Stimulated activated CD4-positive, alpha-beta T cell treated with anti-CD3 and anti-CD28 coated beads, Interleukin-2, amount 100 ng/mL, for 48 hours (primary cell): ENCODE measurements around the gene SYTL3.
"Not testable (repeated sequence)": the region's sequence is repeated elsewhere in the genome, so short reads cannot be mapped to it uniquely, and the experiment has no call there.

Source experiments
- DNase-seq, 2 donors: peaks; one replicate each; pipeline ENCODE4 v3.0.0-alpha.2; 2020

SYTL3 gene

GRCh38 chr6:158665332-158665731 lies 15.5 kb downstream of the SYTL3 start:
- DNase-seq = no peak

- DNase-seq = no peak
Observed at GRCh38 chr6:158666628-158667359, 16.9 kb downstream of the SYTL3 start.

DNA sequence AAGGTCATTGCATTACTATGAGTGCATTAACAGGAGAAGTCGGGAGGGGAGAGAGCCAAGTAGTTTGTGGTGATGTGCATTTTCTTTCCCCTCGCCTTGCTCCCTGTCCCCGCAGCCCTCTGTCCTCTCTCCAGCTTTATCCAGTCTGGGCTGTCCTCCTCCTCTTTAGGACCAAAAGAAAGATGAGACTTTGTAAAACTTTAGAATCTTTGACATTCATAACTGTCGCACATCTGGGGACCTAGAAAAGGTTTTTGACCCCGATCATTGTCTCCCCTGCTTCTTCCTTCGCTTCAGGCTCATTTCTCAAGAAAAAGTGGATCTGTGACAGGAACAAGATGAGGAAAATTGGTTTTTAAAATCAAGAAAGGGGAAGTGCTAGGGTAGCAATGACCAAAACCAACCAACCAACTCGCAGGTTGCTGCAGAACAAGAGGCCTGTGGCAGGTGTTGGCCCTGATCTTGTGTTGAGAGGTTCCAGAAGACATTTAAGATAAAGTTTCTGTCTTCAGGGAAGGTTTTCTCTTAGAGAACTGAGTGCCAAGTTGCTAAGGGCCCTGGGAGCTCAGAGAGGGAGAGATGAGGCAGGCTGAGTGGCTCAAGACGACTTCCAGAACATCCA lies 17.6 kb downstream of the SYTL3 start:
- no peak for DNase-seq

DNA sequence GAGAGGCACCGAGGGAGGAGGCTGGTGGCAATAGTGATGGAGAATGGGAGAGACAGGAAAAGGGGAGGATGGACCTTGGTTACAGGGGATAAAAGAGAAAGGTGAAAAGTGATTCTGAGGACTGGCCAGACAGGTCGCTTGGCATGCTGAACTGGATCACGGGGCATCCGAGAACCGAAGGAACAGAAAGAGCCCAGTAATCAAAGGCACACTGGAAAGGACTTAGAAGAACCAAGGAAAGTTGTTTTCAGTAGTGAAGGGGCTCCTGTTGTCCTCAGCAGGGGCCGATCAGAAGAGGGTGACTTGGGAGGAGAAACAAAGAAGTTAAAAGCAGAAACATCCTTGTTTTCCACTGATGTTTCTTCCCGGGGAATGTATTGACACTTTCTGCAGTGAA lies 18.9 kb downstream of the SYTL3 start:
- no peak for DNase-seq

GRCh38 chr6:158669145-158670035 lies 19.5 kb downstream of the SYTL3 start:
- DNase-seq = no peak

DNA sequence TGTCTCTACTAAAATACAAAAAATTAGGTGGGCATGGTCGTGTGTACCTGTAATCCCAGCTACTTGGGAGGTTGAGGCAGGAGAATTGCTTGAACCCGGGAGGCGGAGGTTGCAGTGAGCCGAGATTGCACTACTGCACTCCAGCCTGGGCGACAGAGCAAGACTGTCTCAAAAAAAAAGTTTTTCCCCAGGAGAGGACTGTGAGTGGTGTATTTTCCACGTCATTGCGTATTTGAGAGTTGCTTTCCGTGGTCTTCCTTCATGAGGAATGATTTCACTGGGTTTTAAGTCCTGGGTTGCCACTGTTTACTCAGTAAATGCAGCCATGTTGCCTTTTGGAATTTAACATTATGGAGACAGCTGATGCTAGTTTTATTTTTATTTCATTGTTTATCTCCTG lies 22.3 kb downstream of the SYTL3 start:
- DNase-seq = not testable (repeated sequence)

- DNase-seq = no peak
Observed at GRCh38 chr6:158672726-158673125, 22.9 kb downstream of the SYTL3 start.

- DNase-seq = no peak
Observed at GRCh38 chr6:158674342-158675131, 24.7 kb downstream of the SYTL3 start.

- DNase-seq = not testable (repeated sequence)
Observed at GRCh38 chr6:158677094-158677493, 27.2 kb downstream of the SYTL3 start.

GRCh38 chr6:158677906-158678578 lies 28.2 kb downstream of the SYTL3 start:
- DNase-seq = no peak

DNA sequence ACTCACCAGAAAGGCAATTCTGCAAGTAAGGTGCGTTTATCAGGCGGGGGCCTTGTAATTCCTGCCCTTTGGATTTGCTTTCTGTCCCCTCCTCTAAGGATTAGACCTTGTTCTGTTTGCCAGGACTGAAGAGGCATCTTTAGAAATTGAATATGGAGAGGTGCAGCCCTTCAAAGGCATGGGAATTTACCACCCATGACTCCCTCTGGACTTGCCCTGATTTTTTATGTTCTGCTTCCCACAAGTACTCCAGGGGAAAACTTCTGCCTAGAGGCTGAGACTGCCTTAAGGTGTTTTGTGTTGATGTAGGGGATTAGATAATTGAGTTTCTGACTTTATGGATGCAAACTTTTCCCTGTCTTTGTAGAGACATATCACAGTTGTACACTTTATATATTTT lies 30.2 kb downstream of the SYTL3 start:
- DNase-seq = no peak

GRCh38 chr6:158680481-158680880 lies 30.6 kb downstream of the SYTL3 start:
- no peak for DNase-seq

DNA sequence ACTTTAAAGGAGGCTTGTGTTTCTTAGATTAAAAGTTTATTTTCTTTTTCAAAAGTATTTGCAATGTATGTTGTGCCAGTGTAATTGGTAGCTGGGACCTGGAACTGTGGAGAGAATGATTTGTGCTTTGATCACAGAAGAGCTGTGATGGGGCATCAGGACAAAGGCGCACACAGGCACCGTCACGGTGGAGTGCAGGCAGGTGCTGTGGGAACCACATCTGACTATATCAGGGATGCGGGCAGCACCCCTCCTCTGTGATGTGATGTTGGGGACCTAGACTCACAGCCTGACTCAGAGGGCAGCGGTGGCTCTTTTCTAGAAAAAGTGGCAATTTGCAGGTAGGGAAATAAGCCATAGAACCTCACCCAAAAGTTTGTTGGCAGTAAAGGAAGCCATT lies 34.5 kb downstream of the SYTL3 start:
- DNase-seq = no peak

DNA sequence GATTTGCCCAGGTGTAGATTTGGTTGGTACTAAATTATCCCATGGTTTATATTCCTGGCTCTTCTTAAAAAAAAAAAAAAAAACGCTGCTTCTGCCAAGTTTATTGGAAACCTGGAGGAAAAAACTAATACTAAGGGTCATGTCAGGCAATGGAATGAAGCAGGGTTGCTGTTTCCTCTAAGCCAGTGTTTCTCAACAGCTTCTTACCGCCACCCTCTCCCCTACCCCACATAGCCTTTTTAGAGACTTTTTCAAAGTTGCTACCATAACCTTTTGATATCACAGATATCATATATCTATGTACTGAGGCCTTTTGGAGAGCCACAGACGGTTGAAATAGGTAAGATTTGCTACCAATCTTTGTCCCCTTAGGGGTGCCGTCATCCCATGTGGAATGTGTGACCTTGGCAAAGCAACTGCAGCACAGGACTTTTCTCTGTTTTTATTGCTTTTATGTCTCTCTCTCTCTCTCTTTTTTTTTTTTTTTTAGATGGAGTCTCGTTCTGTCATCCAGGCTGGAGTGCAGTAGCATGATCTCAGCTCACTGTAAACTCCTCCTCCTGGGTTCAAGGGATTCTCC lies 35.0 kb downstream of the SYTL3 start:
- DNase-seq = no peak

- no peak for DNase-seq
Observed at GRCh38 chr6:158686311-158686710, 36.5 kb downstream of the SYTL3 start.

DNA sequence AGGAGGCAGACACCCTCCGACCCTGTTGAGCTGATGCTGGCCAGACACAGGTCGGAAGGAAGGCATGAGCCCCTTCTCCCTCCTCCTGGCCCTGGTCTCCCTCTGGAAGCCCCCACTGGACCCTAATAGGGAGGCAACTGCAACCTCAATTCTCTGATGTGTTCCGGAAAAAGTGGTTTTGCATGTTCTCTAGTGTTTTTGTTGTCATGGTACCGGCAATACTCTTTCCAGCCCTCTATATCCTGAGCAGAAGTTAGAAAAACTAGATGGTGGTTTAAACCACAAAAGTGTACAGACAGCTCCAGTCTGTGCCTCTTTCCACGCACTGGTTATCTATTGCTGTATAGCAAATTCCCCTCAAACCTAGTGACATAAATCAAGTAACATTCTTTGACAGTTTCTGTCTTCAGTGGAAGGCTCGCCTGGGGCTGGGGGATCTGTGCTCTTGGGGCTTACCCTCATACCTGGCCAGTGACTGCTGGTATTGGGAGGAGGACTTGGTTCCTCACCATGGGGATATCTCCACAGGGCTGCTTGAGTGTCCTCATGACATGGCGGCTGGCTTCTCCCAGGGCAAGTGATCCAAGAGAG lies 37.0 kb downstream of the SYTL3 start:
- DNase-seq = no peak

DNA sequence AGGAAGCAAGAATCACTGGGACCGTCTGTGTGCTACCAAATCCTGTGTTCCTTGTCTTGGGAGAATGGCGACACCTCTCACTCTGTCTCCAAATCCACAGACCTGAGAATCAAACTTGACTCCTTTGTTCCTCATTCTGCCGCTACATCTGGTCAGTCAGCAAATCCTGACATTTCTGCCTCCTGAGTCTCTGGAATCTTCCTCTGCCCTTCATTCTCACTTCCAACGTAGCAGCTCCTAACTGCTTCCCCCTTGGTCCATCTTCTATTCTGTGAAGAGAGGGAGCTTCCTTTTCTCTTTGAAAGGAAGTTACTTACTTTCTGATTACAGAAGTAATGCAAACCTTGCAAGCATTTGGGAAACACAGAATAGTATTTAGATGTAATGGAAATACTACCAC lies 37.7 kb downstream of the SYTL3 start:
- no peak for DNase-seq

DNA sequence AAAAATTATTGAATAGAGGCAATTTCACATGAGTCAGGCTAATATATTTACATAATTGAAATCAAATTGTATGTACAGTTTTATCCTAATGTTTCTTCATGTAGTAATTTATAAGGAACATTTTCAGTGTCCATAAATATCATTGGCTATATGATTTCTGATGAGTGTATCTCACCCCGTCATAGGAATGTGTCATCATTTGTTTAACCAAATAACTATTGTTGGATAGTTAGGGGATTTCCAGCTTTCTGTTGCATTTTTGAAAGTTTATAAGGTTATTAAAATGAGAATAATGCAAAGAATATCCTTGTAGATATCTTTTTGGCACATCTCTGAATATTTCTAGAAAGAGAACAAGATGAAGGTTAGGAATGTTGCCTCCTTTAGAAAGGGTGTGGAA lies 39.0 kb downstream of the SYTL3 start:
- DNase-seq = no peak

GRCh38 chr6:158694913-158695312 lies 45.1 kb downstream of the SYTL3 start:
- no peak for DNase-seq

DNA sequence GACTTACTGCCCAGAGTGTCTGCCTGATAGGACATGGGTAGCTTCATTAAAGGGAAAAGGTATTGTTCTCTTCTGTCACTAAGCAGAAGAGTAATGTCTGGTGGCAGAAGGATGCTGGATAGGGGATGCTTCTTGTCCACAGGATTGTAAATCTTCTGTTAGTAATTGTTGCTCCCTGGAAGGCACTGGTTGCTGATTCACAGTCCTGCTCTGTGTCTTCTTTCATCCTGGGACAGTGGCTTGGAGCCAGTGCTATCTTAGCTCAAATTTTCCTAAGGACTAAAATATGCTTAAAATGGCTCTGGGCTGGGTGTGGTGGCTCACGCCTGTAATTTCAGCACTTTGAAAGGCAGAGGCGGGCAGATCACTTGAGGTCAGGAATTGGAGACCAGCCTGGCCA lies 48.0 kb downstream of the SYTL3 start:
- DNase-seq = no peak

- DNase-seq = no peak
Observed at GRCh38 chr6:158698931-158699330, 49.1 kb downstream of the SYTL3 start.

- DNase-seq = not testable (repeated sequence)
Observed at GRCh38 chr6:158701268-158701667, 51.4 kb downstream of the SYTL3 start.
